Endometrial microvascular endothelial cells (primary cell): ENCODE results near the gene N4BP2L2. TPM values are rescaled to one million over a fixed set of nuclear protein-coding genes. Genes with fewer than 3 reads are reported as not detected.

Experiments
- in situ Hi-C: cut with HindIII; loops from 2 replicates; pipeline ENCODE4 v1.10.0; 2017; ENCODE audit warnings: low sequenced_read_pairs, low pct_unique_long_range_greater_than_20kb; ENCODE audit errors: inconsistent ontology term
- total RNA-seq: library from RNA; depleted of rRNA; stranded (reverse); fragments of >200 nt; gene quantifications from one replicate; pipeline ENCODE4 v1.2.3, GENCODE V29; 2015; ENCODE audit errors: inconsistent ontology term

The N4BP2L2 gene
- total RNA-seq, 1 donor from 2014 or later = 24.7 TPM

DNA sequence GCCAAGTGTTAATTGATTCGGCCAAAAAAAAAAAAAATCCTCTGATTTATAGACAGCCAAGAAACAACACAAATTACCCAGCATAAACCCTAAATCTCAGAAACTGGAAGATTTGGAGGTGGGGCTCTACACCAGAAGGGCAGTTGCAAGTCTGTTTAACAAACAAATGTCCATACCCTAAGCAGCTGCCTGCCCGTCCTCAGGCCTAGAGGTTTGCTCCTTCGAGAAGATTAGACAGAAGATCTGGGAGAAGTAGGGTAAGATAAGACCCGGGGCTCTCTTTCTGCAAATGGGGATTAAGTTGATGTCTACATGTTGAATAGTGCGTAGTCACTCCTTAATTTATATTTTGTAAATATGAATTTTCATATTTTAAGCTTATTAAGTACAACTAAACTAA is 107.2 kb downstream of the N4BP2L2 start:
- in situ Hi-C loops = no loop called here

DNA sequence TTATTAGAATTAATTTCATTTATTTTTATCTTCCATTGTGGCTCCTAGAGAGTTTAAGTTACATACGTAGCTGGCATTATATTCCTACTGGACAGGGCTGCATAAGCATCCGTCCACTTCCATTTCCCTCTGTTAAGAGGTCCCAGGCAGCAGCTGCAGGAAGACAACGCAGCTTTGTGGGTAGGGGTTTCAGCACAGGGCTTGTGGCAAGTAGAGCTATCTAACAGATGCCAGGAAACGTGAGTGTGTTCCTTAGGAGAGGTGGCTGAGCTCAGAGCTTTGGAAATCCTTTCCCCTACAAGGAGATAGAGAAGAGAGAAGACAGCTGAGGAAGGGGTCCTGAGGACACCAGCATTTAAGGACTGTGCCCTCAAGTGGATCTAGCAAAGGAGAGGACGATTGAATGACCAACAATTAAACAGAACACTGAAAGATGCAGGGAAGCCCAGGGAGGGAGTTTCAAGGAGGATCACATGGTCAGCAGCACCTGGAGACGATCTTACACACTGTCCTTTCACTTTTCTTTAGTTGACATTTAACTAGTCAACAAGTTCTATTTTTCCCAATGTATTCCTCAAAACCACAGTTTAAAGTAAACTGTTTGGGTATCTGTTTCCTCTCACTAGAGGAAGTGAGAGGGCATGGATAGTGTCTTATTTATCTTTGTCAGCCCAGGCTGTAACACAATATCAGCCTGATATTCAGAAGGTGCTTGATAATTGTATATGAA is 108.4 kb downstream of the N4BP2L2 start:
- in situ Hi-C loops = no loop called here

DNA sequence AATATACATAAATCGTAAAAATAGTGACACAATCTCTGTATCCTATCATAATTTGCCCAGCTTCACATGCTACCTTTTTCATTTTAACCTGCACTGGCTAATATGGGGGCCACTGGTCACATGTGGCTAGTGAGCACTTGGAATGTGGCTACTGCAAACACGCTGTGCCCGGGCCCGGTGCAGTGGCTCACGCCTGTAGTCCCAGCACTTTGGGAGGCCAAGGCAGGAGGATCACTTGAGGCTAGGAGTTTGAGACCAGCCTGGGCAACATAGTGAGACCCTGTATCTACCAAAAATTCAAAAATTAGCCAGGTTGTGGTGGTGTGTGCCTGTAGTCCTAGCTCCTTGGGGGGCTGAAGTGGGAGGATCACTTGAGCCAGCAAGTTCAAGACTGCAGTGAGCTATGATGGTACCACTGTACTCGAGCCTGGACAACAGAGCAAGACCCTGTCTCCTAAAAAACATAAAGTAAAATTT is 109.1 kb downstream of the N4BP2L2 start:
- in situ Hi-C loops = no loop called here

DNA sequence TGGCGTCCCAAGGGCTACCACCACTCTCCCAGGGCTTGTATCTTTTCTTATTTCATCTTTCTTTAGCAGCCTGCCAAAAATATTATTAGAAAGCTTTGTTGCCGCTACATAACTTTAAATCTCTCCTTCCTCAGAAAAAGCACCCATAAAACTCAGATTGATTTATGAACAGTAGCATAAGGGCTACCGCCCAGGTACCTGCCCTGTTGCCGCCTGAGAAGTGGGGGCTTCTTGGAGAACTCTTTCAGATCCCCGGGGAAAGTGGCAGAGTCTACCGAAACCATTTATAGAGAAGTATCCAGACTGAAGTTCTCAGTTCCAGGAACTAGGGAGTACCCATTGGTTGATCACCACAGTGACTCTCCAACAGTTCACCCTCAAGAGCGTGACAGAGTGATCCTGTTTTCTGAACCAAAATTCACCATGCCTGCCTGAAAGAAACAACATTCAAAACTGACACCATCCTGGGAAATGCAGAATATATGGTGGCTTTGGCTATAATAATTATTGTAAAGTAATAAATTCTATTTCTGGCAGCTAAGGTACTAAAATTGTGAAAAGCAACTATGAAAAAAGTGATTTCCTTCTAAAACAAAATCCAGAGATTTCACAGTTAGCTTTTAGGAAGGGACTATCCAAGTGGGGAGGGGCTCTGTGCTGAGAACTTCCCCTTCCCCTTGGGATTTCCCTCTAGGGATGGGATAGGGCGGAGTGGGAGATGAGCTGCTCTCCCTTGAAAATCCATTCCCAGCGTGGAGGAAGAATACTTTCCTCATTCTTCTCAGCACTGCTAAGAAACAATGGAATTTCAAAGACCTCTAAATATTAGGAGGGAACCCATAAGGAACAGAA is 109.8 kb downstream of the N4BP2L2 start:
- in situ Hi-C loops = no loop called here

DNA sequence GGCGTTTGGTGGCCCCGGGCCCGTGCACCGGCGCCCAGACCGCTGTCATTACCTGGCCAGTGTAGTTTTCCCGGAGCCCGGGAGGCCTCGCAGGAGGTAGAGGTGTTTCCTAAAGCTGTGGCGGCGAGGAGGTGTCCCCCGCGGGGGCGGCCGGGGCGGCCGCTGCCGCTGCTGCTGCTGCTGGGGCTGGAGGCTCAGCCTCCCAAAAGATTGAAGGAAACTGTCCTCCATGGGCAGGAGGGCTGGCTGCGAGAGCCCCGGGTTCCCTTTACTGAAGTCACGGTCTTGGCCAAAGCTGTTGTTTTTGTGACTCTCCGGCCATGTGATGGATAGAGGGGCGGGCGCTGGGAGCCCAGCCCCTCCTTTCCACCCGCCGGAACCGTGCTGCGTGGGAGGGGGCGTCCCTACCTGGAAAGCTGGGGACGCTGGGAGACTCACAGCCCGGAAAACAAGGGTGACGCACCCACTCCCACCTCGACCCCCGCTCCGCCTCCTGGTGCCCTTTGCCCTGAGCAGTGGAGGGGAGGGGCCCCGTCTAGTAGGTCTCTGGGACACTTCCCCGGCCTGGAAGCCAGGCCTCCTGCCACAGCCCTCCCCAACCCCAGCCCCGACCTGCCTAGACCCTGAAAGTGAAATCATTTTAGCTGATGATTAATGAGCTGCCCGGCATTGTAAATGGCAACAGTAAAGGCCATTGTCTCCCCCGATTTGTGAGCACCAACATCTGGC is 110.6 kb downstream of the N4BP2L2 start, which contains the start of gene N4BP2L1:
Gene N4BP2L1 (minus strand): TSS at position 279 of the 729 bp plus-strand sequence. CDS start 48 bp downstream, at position 231.
- in situ Hi-C loops = no loop called here

DNA sequence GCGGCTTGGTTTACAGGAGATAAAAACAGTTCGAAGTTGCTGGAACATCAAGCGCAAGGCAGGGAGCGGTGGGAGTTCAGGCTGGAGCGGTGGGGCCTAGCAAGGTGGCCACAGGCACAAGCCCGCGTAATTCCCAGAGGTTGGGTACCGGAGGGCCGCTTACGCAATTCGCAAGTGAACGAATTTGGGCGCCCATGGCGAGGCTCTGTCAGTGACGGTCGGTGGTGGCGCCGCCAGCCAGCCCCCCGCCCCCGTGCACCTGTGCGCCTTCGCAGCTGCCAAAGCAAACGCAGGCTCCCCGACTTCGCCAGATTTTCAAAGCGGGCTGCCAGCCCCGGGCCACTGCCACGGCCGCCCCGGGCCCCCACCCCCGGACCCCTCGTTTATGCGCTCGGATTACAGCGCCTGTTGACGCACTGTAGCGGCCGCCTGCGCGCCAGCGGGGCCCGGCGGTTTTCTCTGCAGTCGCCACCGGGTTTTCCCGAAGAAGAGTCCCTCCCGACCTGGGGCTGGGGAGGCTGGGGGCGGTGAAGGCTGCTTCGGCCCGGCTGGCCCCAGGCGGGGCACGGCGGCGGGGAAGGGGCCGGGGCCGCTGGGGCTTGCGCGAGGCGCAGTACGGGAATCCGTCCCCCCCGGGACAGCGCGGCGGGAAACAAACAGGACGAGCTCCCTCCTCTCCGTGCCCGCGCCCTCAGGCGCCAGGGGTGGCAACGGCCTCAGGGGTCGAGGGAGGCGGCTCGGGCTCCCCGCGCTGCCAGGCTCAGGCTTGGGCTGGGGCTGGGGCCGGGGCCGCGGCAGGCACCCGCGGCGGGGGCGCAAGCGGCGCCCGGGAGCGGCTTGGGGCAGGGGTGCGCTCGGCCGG is 111.4 kb downstream of the N4BP2L2 start:
- in situ Hi-C loops = no loop called here

DNA sequence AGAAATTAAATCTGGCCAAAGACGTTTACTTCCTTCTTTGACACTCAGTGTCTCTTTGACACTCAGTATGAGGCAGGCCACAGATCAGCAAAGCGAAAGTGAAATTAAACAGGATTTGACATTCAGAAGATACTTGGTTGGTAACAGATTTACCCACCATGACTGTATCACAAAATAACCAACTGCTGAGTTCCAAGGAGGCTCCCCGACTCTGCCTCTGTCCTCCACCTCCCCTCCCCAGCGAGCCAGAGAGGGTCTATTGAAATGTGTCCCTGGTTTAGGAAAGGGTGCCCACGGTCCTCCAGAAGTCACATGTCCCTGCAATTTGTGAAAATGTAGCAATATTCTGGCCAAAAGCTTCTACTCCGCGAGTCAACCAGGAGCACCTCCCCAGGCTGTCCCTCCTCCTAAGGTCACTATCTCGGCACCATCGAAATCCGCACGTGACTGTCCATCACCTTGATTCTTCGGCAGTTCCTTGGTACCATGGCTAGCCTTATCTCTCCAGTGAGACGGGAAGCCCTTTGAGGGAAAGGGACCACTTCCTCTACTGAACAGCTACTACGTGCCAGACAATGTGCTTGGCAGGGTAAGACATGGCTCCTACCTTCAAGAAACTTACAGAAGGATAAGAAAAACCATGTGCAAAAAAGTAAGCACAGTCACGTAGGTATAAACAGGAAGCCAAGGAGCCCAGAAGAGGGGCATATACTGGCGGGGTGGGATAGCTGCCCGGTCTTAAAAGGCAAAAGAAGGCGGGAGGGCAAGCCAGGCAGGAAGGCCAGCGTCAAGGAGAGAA is 112.2 kb downstream of the N4BP2L2 start:
- in situ Hi-C loops = no loop called here

DNA sequence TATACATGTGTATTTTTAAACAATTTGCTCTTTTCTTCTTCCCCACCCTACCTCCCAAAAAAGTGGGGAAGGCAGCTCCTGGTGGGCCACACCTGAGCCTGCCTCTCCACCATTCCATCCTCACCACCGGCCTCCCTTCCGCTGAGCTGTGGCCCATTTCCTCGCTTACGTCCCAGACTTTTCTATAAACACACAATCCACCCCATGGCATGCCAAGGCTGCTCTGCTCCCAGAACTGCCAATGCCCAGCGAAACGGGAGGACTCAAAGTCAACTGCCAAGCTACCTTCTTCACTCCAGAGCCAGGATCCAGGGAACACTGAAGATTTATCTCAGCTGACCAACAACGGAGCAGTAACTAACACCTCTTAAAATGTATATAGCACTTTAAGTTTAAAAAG is 113.4 kb downstream of the N4BP2L2 start:
- in situ Hi-C loops = no loop called here

DNA sequence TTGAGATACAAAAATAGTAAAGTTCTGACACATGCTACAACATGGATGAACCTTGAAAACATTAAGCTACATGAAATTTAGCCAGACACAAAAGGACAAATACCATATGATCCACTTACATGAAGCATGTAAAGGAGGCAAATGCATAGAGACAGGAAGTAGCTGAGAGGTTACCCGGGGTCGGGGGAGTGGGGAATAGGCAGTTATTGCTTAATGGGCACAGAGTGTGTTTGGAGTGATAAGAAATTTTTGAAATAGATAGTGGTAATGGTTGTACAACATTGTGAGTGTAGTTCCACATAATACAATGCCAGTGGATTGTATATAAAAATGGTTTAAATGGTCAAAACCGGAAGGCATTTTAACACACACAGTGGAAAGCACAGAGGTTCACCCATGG is 115.0 kb downstream of the N4BP2L2 start:
- in situ Hi-C loops = no loop called here

DNA sequence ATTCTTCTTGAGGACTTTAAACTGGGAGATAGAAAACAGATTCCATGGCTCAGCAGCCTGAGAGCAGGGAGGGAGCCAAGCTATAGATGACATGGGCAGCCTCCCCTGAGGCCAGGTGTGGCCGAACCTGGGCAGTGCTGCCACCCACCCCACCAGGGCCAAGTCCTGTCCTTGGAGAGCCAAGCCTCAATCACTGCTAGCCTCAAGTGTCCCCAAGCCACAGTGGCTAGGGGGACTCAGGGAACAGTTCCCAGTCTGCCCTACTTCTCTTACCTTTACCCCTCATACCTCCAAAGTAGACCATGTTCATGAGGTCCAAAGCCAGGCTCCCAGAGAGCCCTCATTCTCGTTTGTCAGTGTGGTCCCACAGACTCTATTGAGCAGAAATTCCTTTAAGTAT is 118.7 kb downstream of the N4BP2L2 start:
- in situ Hi-C loops = no loop called here

DNA sequence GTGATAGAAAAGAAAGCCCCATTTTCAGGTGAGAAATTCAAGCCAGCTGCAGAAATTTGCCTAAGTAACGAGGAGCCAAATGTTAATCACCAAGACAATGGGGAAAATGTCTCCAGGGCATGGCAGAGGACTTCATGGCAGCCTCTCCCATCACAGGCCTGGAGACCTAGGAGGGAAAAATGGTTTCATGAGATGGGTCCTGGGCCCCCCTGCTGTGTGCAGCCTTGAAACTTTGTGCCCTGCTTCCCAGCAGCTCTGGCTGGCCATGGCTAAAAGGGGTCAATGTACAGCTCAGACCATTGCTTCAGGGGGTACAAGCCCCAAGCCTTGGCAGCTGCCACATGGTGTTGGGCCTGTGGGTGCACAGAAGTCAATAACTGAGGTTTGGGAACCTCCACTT is 120.6 kb downstream of the N4BP2L2 start:
- in situ Hi-C loops = no loop called here

DNA sequence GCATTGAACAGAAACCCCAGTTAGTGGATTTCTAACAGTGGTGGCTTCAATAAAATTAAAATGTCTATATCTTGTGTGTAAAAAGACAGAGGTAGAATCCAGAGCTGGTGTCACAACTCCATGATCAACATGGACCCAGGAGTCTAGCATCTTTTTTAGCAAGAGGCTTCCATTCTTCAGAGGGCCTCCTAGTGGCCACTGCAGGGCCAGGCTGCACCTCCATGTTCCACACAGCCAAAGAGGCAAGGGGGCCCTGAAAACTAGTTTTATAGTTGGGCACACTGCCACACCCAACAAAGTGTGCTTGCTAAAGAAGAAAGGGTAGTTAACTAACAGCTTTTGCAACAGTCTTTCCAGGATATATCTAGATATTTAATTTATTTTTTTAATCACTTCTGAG is 123.6 kb downstream of the N4BP2L2 start:
- in situ Hi-C loops = no loop called here

DNA sequence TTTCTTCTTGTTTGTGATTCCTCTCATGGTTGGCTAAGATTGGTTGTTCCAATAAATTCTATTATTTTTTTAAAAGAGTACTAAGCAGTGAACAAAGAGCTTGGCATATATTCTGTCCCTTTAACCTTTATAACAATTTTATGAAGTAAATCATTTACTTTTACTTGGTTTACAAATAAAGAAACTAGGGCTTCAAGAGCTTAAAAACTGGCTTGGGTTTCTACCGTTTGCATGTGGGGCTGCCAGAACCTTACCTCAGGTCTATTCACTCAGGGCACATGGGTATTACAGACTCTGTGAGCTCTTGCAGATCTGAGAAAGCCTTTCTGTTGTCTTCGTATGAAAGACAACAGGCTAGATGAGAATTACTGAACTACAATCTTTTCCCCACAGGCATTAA is 124.0 kb downstream of the N4BP2L2 start:
- in situ Hi-C loops = no loop called here

DNA sequence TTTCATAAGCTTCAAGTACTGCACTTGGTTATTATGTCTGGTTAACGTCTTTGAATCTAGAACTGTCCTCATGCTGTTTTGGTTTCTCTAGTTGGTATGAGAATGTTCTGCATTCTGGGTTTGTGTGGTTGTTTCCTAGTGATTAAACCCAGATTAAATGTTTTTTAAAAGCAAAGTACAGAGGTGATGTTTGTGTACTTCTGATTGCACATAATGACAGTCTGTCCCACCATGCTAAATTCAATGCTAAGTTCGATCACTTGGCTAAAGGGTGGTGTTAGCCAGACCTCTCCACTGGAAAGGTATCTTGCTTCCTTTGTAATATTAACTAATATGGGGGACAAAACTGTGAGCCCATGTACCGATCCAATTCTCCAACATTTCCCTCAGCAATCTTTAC is 125.3 kb downstream of the N4BP2L2 start:
- in situ Hi-C loops = no loop called here

DNA sequence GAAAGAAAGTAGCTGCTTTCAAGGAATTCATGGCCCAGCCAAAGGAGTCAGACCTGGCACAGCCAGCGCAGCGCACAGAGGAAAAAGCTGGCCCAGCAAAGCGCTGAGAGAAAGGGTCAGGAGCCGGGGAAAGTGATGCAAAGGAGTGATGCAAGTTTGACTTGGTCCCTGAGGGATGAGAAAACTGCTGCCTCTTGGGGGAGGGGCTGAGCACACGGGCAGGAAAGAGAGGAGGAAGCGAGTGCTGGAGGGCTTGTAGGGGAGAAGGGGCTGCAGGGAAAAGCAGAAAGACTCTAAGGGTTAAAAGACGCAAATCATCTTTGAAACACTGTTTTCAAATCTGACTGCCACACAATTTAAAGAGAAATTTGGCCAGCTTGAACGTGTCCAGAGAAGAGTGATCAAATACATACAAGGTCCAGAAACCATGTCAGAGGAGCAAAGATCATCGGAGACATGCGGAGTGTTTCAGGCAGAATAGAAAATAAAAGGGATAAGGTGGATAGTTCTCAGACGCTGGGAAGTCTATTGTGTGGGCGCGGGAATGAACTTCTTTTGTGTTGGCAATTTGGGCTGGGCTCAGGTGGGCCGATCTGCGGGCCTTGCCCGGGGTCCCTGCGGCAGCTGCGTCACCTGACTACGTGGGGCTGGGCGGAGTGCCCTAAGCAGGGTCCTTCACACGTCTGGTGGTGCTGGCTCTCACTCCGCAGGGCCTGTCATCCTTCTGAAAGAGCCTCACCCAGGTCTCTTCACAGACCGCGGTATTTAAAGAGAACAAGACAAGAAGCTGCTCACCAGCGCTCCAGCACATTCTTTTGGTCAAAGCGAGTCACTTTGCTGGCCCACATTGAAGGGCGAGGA is 128.8 kb downstream of the N4BP2L2 start:
- in situ Hi-C loops = no loop called here

DNA sequence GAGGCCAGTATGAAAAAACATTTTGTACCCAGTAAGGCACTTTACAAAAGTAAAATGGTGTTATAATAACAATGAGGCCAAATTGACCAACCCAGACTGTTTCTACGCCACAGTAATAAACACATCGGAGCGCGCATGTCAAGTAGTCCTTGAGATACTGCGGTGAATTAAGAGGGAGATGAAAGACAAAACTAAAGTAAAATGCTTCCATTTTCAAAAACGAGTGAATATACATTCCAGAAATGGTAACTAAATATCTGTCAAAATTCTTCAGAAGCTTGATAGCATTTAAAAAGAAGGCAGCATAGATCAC is 129.6 kb downstream of the N4BP2L2 start:
- in situ Hi-C loops = no loop called here
